HT-29 (cell line): ENCODE data around the gene RPGRIP1. TPM values are rescaled to one million over a fixed set of nuclear protein-coding genes. Genes with fewer than 3 reads are reported as not detected.
"Not testable (repeated sequence)": the region's sequence is repeated elsewhere in the genome, so short reads cannot be mapped to it uniquely, and the experiment has no call there.

Experiments used
- DNase-seq: peaks from one replicate; pipeline ENCODE4 v3.0.0-alpha.2; 2015; ENCODE audit warnings: low spot score
- total RNA-seq: library from RNA; depleted of rRNA; stranded (reverse); fragments of >200 nt; shearing (Covaris generic); gene quantifications from 2 replicates; pipeline ENCODE4 v1.2.3, GENCODE V29; 2014; rRNA removed

Gene RPGRIP1
- total RNA-seq = 0.05 and 0.33 TPM in 2 replicates

DNA sequence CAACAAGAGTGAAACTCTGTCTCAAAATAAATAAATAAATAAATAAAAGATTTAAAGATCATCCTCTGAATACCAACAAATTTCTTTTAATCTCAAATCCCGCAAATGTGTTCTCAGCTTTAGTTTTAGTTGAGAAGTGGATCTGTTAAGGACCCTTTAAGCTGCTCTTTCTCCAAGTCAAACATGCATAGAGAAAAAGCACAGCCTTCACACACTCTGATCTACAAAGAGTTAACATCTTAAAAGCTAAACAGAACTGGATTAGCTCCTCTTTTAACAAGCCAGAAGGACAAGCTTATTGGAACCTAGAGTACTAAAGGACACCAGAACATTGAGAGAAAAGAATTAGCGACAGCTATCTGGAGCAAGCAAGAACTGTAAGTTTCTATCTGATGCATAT is at the start of gene RPGRIP1:
TSS of gene RPGRIP1 (plus strand) at position 301 of the 400 bp plus-strand sequence. CDS start 7,894 bp downstream, outside the sequence.
- no peak for DNase-seq

DNA sequence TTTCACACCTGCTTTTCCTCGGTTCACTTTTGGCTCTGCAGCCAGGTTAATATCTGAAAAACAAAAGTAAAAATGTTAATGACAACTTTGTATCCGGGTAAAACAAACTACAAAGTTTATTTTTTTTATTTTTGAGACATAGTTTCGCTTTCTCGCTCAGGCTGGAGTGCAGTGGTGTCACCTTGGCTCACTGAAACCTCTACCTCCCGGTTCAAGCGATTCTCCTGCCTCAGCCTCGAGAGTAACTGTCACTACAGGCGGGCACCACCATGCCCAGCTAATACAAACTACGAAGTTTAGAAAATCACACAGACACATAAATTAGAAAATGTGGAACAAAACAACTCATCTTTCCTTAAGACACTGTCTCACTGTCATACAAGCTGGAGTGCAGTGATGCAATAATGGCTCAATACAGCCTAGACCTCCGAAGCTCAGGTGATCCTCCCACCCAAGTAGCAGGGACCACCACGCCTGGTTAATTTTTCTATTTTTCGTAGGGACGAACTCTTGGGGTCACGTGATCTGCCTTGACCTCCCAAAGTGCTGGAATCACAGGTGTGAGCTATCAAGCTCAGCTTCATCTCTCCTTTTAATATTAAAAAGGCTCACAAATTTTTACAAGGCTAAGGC is 48.7 kb upstream of the RPGRIP1 start:
- DNase-seq = no peak

DNA sequence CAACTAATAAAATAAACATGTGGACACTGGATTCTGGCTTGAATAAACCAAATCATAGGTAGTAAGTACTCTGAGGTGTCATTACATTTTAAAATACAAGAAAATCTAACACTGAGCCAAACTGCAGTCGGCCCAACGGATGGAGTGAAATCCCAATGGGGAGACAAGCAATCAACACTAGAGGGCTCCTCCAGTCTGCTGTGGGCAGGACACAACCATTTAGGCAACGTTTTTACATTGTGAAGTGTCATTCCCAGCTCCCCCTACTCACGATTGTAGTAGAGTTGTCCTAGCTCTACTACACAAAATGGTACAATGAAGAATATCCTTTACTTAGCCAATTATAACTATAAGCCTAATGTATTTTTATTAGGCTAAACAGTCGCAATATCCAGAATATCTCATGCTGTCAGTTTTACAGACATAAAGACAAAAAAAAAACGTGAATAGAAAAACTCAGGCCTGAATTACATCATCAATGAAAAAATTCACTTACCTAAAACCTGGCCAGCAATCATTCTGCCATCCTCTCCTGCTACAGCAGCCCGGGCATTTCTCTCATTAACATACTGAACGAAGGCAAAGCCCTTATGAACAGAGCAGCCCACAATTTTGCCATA is 46.3 kb upstream of the RPGRIP1 start:
- no peak for DNase-seq

DNA sequence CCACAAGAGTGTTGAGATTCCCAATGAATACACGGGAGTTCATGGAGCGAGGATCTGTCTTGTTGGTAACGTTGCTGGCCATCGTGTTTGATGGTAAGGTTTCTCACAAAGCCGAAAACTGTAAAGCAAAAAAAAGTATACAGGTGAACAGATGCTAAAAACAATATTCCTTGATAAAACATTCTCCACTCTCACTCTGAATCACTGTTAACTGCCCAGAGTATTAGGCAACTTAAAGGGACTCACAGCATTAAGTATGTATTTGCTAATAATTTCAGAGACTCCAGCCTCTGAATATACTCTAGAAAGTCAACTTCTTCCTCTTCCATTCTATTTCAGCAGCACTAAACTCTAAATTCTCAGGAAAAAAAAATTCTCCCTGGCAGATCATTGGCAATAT is 45.8 kb upstream of the RPGRIP1 start:
- no peak for DNase-seq

- no peak for DNase-seq
Observed at GRCh38 chr14:21236948-21237797, 42.7 kb upstream of the RPGRIP1 start.

DNA sequence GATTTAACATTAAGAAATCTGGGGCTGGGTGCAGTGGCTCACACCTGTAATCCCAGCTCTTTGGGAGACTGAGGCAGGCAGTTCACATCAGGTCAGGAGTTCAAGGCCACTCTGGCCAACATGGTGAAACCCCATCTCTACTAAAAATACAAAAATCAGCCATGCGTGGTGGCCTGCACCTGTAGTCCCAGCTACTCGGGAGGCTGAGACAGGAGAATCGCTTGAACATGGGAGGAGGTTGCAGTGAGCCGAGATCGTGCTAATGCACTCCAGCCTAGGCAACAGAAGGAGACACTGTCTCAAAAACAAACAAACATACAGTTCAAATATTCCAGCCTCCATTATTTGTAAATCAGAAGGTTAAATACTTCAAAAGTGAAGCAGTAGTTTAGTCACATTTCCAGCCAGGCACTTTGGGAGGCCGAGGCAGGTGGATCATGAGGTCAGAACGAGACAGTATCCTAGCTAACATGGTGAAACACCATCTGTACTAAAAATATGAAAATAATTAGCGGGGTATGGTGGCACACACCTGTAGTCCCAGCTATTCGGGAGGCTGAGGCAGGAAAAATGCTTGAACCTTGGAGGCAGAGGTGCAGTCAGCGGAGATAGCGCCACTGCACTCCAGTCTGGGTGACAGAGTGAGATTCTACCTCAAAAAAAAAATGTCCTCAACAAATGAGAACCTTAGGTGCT is 40.9 kb upstream of the RPGRIP1 start:
- DNase-seq = no peak

DNA sequence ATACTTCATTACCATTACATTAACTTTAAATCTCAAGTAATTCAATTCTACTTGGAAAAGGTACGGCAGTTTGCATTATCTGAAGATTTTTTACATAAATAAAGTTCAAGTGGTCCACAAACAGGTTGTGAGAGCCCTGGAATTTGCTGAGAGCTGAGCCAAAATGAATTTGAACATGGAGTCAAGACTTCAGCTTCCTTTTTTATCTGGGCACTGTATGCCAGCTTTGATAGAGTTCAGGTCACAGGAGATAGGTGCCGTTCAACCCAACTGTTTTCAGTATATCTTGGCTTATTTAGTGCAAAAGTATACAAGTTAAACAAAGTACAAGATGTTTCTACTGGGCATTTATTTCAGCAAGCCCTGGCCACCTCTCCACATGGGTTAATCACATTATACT is 39.5 kb upstream of the RPGRIP1 start:
- no peak for DNase-seq

- DNase-seq = no peak
Observed at GRCh38 chr14:21241218-21241819, 38.6 kb upstream of the RPGRIP1 start.

GRCh38 chr14:21244544-21244943 is 35.3 kb upstream of the RPGRIP1 start:
- DNase-seq = no peak

GRCh38 chr14:21245813-21246212 is 34.1 kb upstream of the RPGRIP1 start:
- no peak for DNase-seq

DNA sequence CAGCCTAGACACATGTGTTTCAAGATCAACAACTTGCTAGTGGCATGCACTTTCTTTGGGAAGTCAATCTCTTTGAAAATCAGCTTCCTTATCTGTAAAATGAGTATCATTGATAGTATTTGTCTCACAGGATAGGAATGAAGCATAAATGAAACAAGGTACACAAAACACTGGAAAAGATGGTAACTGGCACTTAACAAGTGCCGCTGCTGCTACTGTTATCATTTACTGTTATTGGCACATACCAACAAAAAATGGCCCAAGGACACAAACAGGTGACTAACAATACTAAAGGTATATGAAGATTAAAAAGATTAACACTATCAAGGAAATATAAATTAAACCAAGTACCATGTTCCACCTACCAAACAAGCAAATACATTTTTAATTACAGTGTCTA is 31.5 kb upstream of the RPGRIP1 start:
- no peak for DNase-seq

DNA sequence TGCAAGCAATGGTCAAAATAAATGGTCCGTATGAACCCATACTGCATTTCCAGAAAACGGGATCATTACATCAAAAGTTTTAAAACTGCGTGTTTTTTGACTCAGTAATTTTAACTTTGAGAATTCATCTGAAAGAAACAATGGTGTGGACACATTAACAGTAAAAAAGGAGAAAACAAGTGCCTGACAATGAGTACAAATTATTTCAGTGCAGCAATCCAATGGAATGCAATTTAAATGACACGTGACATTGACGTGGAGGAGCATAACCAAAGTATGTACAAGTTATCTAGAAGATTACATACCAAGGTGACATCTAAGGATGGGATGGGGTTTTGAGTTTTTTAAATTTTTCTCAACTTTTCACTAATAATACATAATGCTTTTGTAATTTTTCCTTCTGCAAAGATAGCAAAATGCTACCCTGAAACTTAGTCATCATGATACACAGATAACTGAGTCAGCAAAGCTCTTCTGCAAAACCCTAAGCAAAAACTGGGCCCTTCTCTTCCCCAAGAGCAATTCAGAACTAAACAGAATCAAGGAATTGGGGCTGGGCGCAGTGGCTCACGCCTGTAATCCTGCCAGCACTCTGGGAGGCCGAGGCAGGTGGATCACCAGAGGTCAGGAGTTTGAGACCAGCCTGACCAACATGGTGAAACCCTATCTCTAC is 31.0 kb upstream of the RPGRIP1 start:
- no peak for DNase-seq

DNA sequence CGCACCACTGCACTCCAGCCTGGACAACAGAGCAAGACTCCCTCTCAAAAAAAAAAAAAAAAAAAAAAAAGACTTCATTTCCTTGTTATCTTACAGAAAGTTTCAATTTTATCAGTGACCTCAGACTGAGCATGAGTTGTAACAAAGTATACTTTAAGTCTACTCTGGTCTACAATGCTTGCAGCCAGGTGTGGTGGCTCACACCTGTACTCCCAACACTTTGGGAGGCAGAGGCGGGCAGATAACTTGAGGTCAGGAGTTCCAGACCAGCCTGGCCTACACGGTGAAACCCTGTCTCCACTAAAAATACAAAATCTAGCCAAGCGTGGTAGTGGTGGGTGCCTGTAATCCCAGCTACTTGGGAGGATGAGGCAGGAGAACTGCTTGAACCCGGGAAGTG is 28.7 kb upstream of the RPGRIP1 start:
- no peak for DNase-seq

DNA sequence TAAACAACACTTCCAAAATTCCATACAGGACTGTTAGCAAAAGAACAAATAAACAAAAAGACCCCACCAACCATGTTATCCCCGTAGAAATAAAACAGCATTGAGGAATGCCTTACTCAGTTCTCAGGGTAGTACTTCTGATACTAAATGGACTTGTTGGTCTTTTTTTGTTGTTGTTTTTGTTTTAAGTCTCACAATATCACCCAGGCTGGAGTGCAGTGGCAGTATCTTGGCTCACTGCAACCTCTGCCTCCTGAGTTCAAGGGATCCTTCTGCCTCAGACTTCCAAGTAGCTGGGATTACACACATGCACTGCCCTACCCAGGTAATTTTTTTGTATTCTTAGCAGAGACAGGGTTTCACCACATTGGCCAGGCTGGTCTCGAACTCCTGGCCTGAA is 27.7 kb upstream of the RPGRIP1 start:
- DNase-seq = no peak

DNA sequence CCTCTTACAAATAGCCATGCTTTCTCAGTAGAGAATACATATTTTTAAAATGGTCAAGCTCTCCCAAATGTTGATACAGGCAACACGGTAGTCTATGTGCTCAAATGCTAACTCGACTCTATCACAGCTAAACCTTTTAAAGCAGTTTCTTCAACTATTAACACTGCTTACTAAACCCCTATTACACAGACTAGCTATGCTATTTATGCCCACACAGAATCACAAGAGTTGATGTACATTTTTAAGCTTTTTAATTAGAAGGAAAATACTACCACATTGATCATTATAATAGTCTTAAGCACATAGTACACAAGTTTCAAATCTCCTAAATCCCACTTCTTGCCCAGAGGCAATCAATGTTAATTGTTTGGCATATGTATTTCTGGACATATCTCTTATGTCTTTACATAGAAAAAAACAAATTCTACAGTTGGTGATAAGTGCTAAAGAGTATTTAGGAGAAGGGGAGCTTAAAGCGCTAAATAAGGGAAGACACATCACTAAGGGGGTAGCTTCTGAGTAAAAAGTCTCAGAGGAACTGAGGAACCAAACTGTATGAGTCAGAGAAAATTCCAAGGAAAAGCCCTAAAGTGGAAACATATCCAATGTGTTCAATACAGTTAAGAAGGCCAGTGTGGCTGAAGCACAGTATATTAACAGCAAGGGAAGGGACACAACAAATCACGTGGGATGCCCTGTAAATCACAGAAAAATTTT is 24.3 kb upstream of the RPGRIP1 start:
- no peak for DNase-seq

DNA sequence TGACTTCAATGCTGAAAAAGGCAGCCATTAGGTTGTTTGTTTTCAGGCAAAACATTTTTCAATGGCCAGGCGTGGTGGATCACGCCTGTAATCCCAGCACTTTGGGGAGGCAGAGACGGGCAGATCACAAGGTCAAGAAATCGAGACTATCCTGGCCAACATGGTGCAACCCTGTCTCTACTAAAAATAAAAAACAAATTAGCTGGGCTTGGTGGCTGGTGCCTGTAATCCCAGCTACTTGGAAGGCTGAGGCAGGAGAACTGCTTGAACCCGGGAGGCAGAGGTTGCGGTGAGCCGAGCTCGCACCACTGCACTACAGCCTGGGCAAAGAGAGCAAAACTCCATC is 23.8 kb upstream of the RPGRIP1 start:
- DNase-seq = not testable (repeated sequence)

- DNase-seq = no peak
Observed at GRCh38 chr14:21256539-21257393, 23.1 kb upstream of the RPGRIP1 start.

GRCh38 chr14:21257394-21257909 is 22.4 kb upstream of the RPGRIP1 start:
- DNase-seq = no peak
